SK-N-MC (cell line): Measurements from ENCODE around the gene MRPL24.
A peak's percentile ranks its signal among the peaks of the same experiment; 100 is the strongest.

Experiments used
- DNase-seq: peaks from one replicate; pipeline ENCODE4 v3.0.0-alpha.2; 2011; ENCODE audit warnings: low read depth, low spot score
- H3K27ac ChIP-seq: fragments of 200-600 bp; sonication (generic); 2 replicates; pipeline ENCODE4 v1.5.1; 2016; ENCODE audit warnings: mixed run types
- H3K36me3 ChIP-seq: fragments of 200-600 bp; sonication (generic); 2 replicates; pipeline ENCODE4 v1.6.1; 2017; ENCODE audit warnings: antibody characterized with exemption, low read length, mixed read lengths; ENCODE audit not compliant: insufficient read depth
- H3K4me3 ChIP-seq: fragments of 200-600 bp; sonication (generic); 2 replicates; pipeline ENCODE4 v1.5.1; 2016
- H3K9ac ChIP-seq: fragments of 200-600 bp; sonication (generic); 2 replicates; pipeline ENCODE4 v1.8.0; 2017; ENCODE audit warnings: mixed run types, mixed read lengths; ENCODE audit not compliant: insufficient read length
- H3K9me3 ChIP-seq: fragments of 200-600 bp; sonication (generic); 2 replicates; pipeline ENCODE4 v1.6.1; 2017; ENCODE audit warnings: low read depth, mild to moderate bottlenecking, antibody characterized with exemption, low read length, moderate library complexity, mixed read lengths
- EZH2 ChIP-seq: fragments of 200-600 bp; sonication (generic); IDR thresholded peaks from one replicate; pipeline ENCODE4 v1.6.1; 2017; ENCODE audit warnings: antibody characterized with exemption
- FOXP2 ChIP-seq: optimal IDR thresholded peaks from 2 replicates; pipeline ENCODE3; 2011; ENCODE audit warnings: mild to moderate bottlenecking, moderate library complexity; ENCODE audit not compliant: insufficient read depth; ENCODE audit errors: extremely low read length, control extremely low read depth
- POLR2AphosphoS5 ChIP-seq: IDR thresholded peaks from 2 replicates; pipeline ENCODE4 v1.6.1; 2012; ENCODE audit warnings: mild to moderate bottlenecking, low read depth, low read length, borderline replicate concordance

MRPL24 gene

GRCh38 chr1:156742801-156743200 lies 1.9 kb upstream of the MRPL24 start:
- Histone ChIP-seq H3K27ac (peak overlapping the region; percentile 86), H3K4me3 (no peak overlapping the region), H3K9me3 (no peaks in the 10 kb centered on the region), H3K9ac (no peak overlapping the region), H3K36me3 (peaks cover 60% of the 10 kb centered on the region)
- TF ChIP-seq EZH2 (no peak), FOXP2 (no peak), POLR2AphosphoS5 (no peak)
- no peak for DNase-seq

- Histone ChIP-seq H3K9ac (no peak overlapping the region), H3K9me3 (no peaks in the 10 kb centered on the region), H3K4me3 (no peak overlapping the region), H3K36me3 (peaks cover 67% of the 10 kb centered on the region), H3K27ac (peak overlapping the region; percentile 86)
- TF ChIP-seq EZH2 (no peak), FOXP2 (no peak), POLR2AphosphoS5 (no peak)
- DNase-seq, result no peak
Measured at GRCh38 chr1:156742017-156742416, 1.1 kb upstream of the MRPL24 start.

GRCh38 chr1:156741481-156741983 lies 644 bp upstream of the MRPL24 start:
- Histone ChIP-seq H3K9ac (no peak overlapping the region), H3K27ac (peak overlapping the region; percentile 86), H3K36me3 (peaks cover 67% of the 10 kb centered on the region), H3K9me3 (no peaks in the 10 kb centered on the region), H3K4me3 (peak overlapping the region; percentile 64)
- no peak for DNase-seq
- no peak for TF ChIP-seq POLR2AphosphoS5
- TF ChIP-seq EZH2, result no peak
- TF ChIP-seq FOXP2, result no peak

GRCh38 chr1:156740237-156740740 lies 599 bp downstream of the MRPL24 start:
- TF ChIP-seq FOXP2 (no peak), POLR2AphosphoS5 (no peak)
- Histone ChIP-seq H3K27ac (peak overlapping the region; percentile 32; the same call in 1 of the 2 replicates), H3K9me3 (no peaks in the 10 kb centered on the region), H3K36me3 (peaks cover 56% of the 10 kb centered on the region), H3K9ac (peak overlapping the region; percentile 89), H3K4me3 (peak overlapping the region; percentile 91)
- no peak for DNase-seq

- DNase-seq, result no peak
- no peak overlapping the region for H3K9ac ChIP-seq
- H3K9me3 ChIP-seq, result no peaks in the 10 kb centered on the region
- TF ChIP-seq FOXP2, result no peak
- TF ChIP-seq POLR2AphosphoS5, result no peak
- no peak for TF ChIP-seq EZH2
- H3K36me3 ChIP-seq, result peaks cover 45% of the 10 kb centered on the region
- H3K27ac ChIP-seq, result no peak overlapping the region
- no peak overlapping the region for H3K4me3 ChIP-seq
Measured at GRCh38 chr1:156738916-156739315, 2.0 kb downstream of the MRPL24 start.

GRCh38 chr1:156738407-156738806 lies 2.5 kb downstream of the MRPL24 start:
- TF ChIP-seq EZH2, result no peak
- TF ChIP-seq FOXP2, result no peak
- peak; percentile 8; the same call in 1 of the 2 replicates for TF ChIP-seq POLR2AphosphoS5
- peaks cover 39% of the 10 kb centered on the region for H3K36me3 ChIP-seq
- no peaks in the 10 kb centered on the region for H3K9me3 ChIP-seq
- no peak overlapping the region for H3K27ac ChIP-seq
- H3K9ac ChIP-seq, result no peak overlapping the region
- DNase-seq, result no peak
- no peak overlapping the region for H3K4me3 ChIP-seq

- TF ChIP-seq EZH2 (no peak), POLR2AphosphoS5 (no peak), FOXP2 (no peak)
- H3K27ac ChIP-seq, result no peak overlapping the region
Measured at GRCh38 chr1:156733989-156734584, 6.8 kb downstream of the MRPL24 start.

GRCh38 chr1:156728599-156729462 lies 12.1 kb downstream of the MRPL24 start, which contains the start of gene ISG20L2:
Gene ISG20L2, minus strand, starts transcription at chr1:156728766. Its CDS starts 1,114 bp downstream, at chr1:156727652.
- TF ChIP-seq EZH2 (no peak), POLR2AphosphoS5 (peak; percentile 48), FOXP2 (peak; percentile 62)
- no peak for DNase-seq
- H3K9me3 ChIP-seq, result no peaks in the 10 kb centered on the region
- H3K9ac ChIP-seq, result peak within 1 kb of the TSS; percentile 95
- H3K4me3 ChIP-seq, result peak within 1 kb of the TSS; percentile 94
- H3K27ac ChIP-seq, result peak within 1 kb of the TSS; percentile 60; the same call in 1 of the 2 replicates
- peaks cover 17% of the 10 kb centered on the region for H3K36me3 ChIP-seq

More at GRCh38 chr1:156733989-156734584, 6.8 kb downstream of the MRPL24 start:
- DNase-seq, result no peak
- peaks cover 18% of the 10 kb centered on the region; the same call in 1 of the 2 replicates for H3K36me3 ChIP-seq
- H3K9me3 ChIP-seq, result no peaks in the 10 kb centered on the region
- no peak overlapping the region for H3K4me3 ChIP-seq
- no peak overlapping the region for H3K9ac ChIP-seq
